ENCODE measurements around the gene C5orf15. TPM values are rescaled to one million over a fixed set of nuclear protein-coding genes. Genes with fewer than 3 reads are reported as not detected.

C5orf15 gene
- total RNA-seq, 1 experiment from 2014 or later, result 28.8 TPM

DNA sequence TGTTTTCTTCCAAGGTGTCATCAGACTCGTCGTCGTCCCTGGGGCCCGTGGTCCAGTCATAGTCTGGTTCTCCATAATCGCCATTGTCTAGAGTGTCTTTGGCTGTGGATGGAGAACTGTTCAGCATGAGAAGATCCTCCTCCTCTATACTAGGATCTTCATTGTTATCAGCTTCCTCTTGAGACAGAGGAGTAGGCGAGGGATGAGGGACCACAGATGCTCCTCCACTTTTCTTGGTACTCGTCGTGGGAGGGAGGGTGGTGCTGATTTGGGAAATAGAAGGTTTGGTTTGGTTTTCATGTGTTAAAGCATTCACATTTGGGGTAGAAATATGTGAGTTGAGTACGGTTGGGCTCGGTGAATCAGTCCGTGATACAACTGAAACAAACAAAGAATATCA lies 8.8 kb downstream of the C5orf15 start:
- RAD21 ChIA-PET (ENCODE audit: low non-redundant PET in 1 of 2, low total read pairs in 2 of 2, uncharacterized antibody in 2 of 2, unreplicated experiment in 2 of 2), result no interaction called here
- CTCF ChIA-PET, result no interaction called here
- no TSS peak for BruUV-seq (replicated peaks)

DNA sequence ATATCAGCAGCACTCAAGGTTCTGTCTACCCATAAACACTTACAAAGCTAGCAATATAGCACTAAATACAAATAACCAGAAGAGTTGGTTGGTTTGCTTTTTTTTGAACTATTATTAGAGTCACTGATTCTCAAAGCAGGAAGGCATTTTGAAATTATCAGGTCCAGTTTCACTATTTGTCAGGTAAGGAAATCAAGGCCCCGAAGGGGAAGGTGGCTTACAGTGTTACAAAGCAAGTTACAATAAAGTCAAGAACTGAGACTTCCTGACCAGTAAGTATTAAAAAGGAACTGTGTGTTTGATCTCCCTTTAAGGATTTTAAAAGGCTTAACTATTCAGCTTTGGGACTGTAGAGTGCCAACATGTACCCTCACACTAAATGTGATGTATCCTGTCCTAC lies 10.8 kb downstream of the C5orf15 start:
- intact Hi-C loops (cut with micrococcal nuclease), result no loop called here
- DNase-seq (ENCODE audit: low read depth, low spot score) (no peak), ATAC-seq (no peak)
- Histone ChIP-seq H3K4me3 (replicated peaks in 1 of 2; ENCODE audit: low read depth in 1 of 2, low read length in 2 of 2) (no peak overlapping the region), H4K20me1 (ENCODE audit: insufficient read depth) (no peaks in the 10 kb centered on the region), H2AFZ (ENCODE audit: low read depth, low read length, poor library complexity, severe bottlenecking) (no peak overlapping the region), H3K4me2 (ENCODE audit: low read length) (no peak overlapping the region), H3K9me3 (ENCODE audit: control insufficient read depth in 1 of 2, insufficient read depth in 1 of 2, low read depth in 1 of 2, low read length in 2 of 2) (no peaks in the 10 kb centered on the region), H3K27ac (ENCODE audit: low read depth, low read length) (no peak overlapping the region), H3K9me2 (ENCODE audit: insufficient read depth) (no peaks in the 10 kb centered on the region), H3K27me3 (ENCODE audit: insufficient read depth, low read length) (no peaks in the 10 kb centered on the region), H3K36me3 (ENCODE audit: control insufficient read depth in 1 of 2, insufficient read depth in 2 of 2, low read length in 2 of 2) (peaks cover 0 to 15% of the 10 kb centered on the region in 2 experiments; a peak in 2 of 4 replicates), H3K79me2 (ENCODE audit: insufficient read depth, low read length) (peaks cover 28% of the 10 kb centered on the region), H3K4me1 (ENCODE audit: control insufficient read depth in 1 of 2, insufficient read depth in 2 of 2, low read length in 2 of 2) (no peaks in the 10 kb centered on the region), H3K9ac (ENCODE audit: low read length) (no peak overlapping the region)
- BruUV-seq (replicated peaks), result no TSS peak
- TF ChIP-seq ZFX (IDR thresholded peaks at IDR 0.05) (no peak), SIN3A (IDR thresholded peaks at IDR 0.05; ENCODE audit: low read depth) (no peak), FOSL1 (IDR thresholded peaks at IDR 0.05; ENCODE audit: low read depth) (no peak), TCF7L2 (IDR thresholded peaks at IDR 0.05; ENCODE audit: borderline replicate concordance, extremely low read depth, insufficient read depth, insufficient read length) (no peak), CBX3 (IDR thresholded peaks at IDR 0.05; ENCODE audit: low read depth) (no peak), EGR1 (IDR thresholded peaks at IDR 0.05; ENCODE audit: low read depth) (no peak), SP1 (IDR thresholded peaks at IDR 0.05; ENCODE audit: low read depth) (no peak), ELF1 (IDR thresholded peaks at IDR 0.05; ENCODE audit: borderline replicate concordance, low read depth) (no peak), SRF (IDR thresholded peaks at IDR 0.05; ENCODE audit: low read depth) (no peak)
- TF ChIP-seq, protein P1, sequence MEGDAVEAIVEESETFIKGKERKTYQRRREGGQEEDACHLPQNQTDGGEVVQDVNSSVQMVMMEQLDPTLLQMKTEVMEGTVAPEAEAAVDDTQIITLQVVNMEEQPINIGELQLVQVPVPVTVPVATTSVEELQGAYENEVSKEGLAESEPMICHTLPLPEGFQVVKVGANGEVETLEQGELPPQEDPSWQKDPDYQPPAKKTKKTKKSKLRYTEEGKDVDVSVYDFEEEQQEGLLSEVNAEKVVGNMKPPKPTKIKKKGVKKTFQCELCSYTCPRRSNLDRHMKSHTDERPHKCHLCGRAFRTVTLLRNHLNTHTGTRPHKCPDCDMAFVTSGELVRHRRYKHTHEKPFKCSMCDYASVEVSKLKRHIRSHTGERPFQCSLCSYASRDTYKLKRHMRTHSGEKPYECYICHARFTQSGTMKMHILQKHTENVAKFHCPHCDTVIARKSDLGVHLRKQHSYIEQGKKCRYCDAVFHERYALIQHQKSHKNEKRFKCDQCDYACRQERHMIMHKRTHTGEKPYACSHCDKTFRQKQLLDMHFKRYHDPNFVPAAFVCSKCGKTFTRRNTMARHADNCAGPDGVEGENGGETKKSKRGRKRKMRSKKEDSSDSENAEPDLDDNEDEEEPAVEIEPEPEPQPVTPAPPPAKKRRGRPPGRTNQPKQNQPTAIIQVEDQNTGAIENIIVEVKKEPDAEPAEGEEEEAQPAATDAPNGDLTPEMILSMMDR (IDR thresholded peaks at IDR 0.05 in 2 of 3, conservative IDR thresholded peaks at IDR 0.05 in 1 of 3; ENCODE audit: borderline replicate concordance in 1 of 3, insufficient read depth in 1 of 3, low read depth in 2 of 3, low read length in 2 of 3), result no peak
- TF ChIP-seq, protein P2, sequence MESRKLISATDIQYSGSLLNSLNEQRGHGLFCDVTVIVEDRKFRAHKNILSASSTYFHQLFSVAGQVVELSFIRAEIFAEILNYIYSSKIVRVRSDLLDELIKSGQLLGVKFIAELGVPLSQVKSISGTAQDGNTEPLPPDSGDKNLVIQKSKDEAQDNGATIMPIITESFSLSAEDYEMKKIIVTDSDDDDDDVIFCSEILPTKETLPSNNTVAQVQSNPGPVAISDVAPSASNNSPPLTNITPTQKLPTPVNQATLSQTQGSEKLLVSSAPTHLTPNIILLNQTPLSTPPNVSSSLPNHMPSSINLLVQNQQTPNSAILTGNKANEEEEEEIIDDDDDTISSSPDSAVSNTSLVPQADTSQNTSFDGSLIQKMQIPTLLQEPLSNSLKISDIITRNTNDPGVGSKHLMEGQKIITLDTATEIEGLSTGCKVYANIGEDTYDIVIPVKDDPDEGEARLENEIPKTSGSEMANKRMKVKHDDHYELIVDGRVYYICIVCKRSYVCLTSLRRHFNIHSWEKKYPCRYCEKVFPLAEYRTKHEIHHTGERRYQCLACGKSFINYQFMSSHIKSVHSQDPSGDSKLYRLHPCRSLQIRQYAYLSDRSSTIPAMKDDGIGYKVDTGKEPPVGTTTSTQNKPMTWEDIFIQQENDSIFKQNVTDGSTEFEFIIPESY (IDR thresholded peaks at IDR 0.05; ENCODE audit: extremely low read depth, insufficient replicate concordance, low read length), result no peak
- TF ChIP-seq, protein P3, sequence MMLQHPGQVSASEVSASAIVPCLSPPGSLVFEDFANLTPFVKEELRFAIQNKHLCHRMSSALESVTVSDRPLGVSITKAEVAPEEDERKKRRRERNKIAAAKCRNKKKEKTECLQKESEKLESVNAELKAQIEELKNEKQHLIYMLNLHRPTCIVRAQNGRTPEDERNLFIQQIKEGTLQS (IDR thresholded peaks at IDR 0.05), result no peak
- TF ChIP-seq, protein P4, sequence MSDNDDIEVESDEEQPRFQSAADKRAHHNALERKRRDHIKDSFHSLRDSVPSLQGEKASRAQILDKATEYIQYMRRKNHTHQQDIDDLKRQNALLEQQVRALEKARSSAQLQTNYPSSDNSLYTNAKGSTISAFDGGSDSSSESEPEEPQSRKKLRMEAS (IDR thresholded peaks at IDR 0.05), result no peak
- ChIA-PET RAD21 (ENCODE audit: low non-redundant PET in 1 of 2, low total read pairs in 2 of 2, uncharacterized antibody in 2 of 2, unreplicated experiment in 2 of 2) (no interaction called here), POLR2A (no interaction called here), CTCF (no interaction called here)

More for the DNA sequence above, 8.8 kb downstream of the C5orf15 start:
- Histone ChIP-seq H3K27me3 (ENCODE audit: insufficient read depth, low read length) (no peaks in the 10 kb centered on the region), H2AFZ (ENCODE audit: low read depth, low read length, poor library complexity, severe bottlenecking) (no peak overlapping the region), H3K9ac (ENCODE audit: low read length) (no peak overlapping the region), H3K79me2 (ENCODE audit: insufficient read depth, low read length) (peaks cover 48% of the 10 kb centered on the region), H4K20me1 (ENCODE audit: insufficient read depth) (no peaks in the 10 kb centered on the region), H3K4me1 (ENCODE audit: control insufficient read depth in 1 of 2, insufficient read depth in 2 of 2, low read length in 2 of 2) (no peaks in the 10 kb centered on the region), H3K4me3 (replicated peaks in 1 of 2; ENCODE audit: low read depth in 1 of 2, low read length in 2 of 2) (no peak overlapping the region), H3K4me2 (ENCODE audit: low read length) (no peak overlapping the region), H3K9me2 (ENCODE audit: insufficient read depth) (no peaks in the 10 kb centered on the region), H3K27ac (ENCODE audit: low read depth, low read length) (no peak overlapping the region), H3K36me3 (ENCODE audit: control insufficient read depth in 1 of 2, insufficient read depth in 2 of 2, low read length in 2 of 2) (peaks cover 0 to 15% of the 10 kb centered on the region in 2 experiments; a peak in 2 of 4 replicates), H3K9me3 (ENCODE audit: control insufficient read depth in 1 of 2, insufficient read depth in 1 of 2, low read depth in 1 of 2, low read length in 2 of 2) (no peaks in the 10 kb centered on the region)
- TF ChIP-seq EZH2phosphoT487 (IDR thresholded peaks at IDR 0.05; ENCODE audit: borderline replicate concordance) (no peak), RAD21 (IDR thresholded peaks at IDR 0.05; ENCODE audit: low read depth) (no peak), TCF7L2 (IDR thresholded peaks at IDR 0.05; ENCODE audit: borderline replicate concordance, extremely low read depth, insufficient read depth, insufficient read length) (no peak), CBX3 (IDR thresholded peaks at IDR 0.05; ENCODE audit: low read depth) (no peak)
- ATAC-seq (no peak), DNase-seq (ENCODE audit: low read depth, low spot score) (no peak)
- intact Hi-C loops (cut with micrococcal nuclease), result no loop called here
- POLR2A ChIA-PET, result no interaction called here

Data from HCT116 (cell line).